Adipocyte (in vitro differentiated cells): Measurements from ENCODE around the gene PKMYT1.

Experiments
- DNase-seq: peaks from one replicate; pipeline ENCODE4 v3.0.0-alpha.2; 2015; ENCODE audit warnings: low read depth
- H3K27me3 ChIP-seq: replicated peaks from 2 replicates; pipeline ENCODE4 v1.7.0; 2013; ENCODE audit warnings: mild to moderate bottlenecking, low read length, moderate library complexity; ENCODE audit not compliant: control insufficient read depth, insufficient read depth
- H3K36me3 ChIP-seq: 2 replicates; pipeline ENCODE4 v1.7.0; 2013; ENCODE audit warnings: low read length, mild to moderate bottlenecking, moderate library complexity; ENCODE audit not compliant: control insufficient read depth, insufficient read depth, severe bottlenecking
- H3K4me1 ChIP-seq: 2 replicates; pipeline ENCODE4 v1.7.0; 2013; ENCODE audit warnings: mild to moderate bottlenecking, low read length, moderate library complexity; ENCODE audit not compliant: control insufficient read depth, insufficient read depth
- H3K4me3 ChIP-seq: 2 replicates; pipeline ENCODE4 v1.7.0; 2013; ENCODE audit warnings: mild to moderate bottlenecking, low read length, moderate library complexity
- H3K9ac ChIP-seq: 2 replicates; pipeline ENCODE4 v1.7.0; 2013; ENCODE audit warnings: mild to moderate bottlenecking, low read length, moderate library complexity
- H3K9me3 ChIP-seq: 2 replicates; pipeline ENCODE4 v1.7.0; 2013; ENCODE audit warnings: mild to moderate bottlenecking, low read length, moderate library complexity; ENCODE audit not compliant: control insufficient read depth

Gene PKMYT1

GRCh38 chr16:2987833-2988232 lies 7.6 kb upstream of the PKMYT1 start:
- H3K9me3 ChIP-seq: no peaks in the 10 kb centered on the region
- no peaks in the 10 kb centered on the region for H3K4me1 ChIP-seq
- no peak overlapping the region for H3K4me3 ChIP-seq
- peaks cover 17% of the 10 kb centered on the region for H3K27me3 ChIP-seq
- no peak overlapping the region for H3K9ac ChIP-seq
- DNase-seq: no peak
- no peaks in the 10 kb centered on the region for H3K36me3 ChIP-seq

- H3K9ac ChIP-seq: no peak overlapping the region
- no peaks in the 10 kb centered on the region for H3K9me3 ChIP-seq
- H3K4me3 ChIP-seq: no peak overlapping the region
- peaks cover 17% of the 10 kb centered on the region for H3K27me3 ChIP-seq
- H3K4me1 ChIP-seq: no peaks in the 10 kb centered on the region
- H3K36me3 ChIP-seq: no peaks in the 10 kb centered on the region
- no peak for DNase-seq
Measured at GRCh38 chr16:2987286-2987685, 7.0 kb upstream of the PKMYT1 start.

- no peak for DNase-seq
- Histone ChIP-seq H3K4me3 (no peak overlapping the region), H3K27me3 (peaks cover 17% of the 10 kb centered on the region), H3K4me1 (no peaks in the 10 kb centered on the region), H3K9me3 (no peaks in the 10 kb centered on the region), H3K9ac (no peak overlapping the region), H3K36me3 (no peaks in the 10 kb centered on the region)
Measured at GRCh38 chr16:2986623-2987188, 6.5 kb upstream of the PKMYT1 start.

- DNase-seq: no peak
Measured at GRCh38 chr16:2985893-2986355, 5.7 kb upstream of the PKMYT1 start.

GRCh38 chr16:2985462-2985861 lies 5.2 kb upstream of the PKMYT1 start:
- H3K9ac ChIP-seq: no peak overlapping the region
- DNase-seq: no peak
- H3K4me3 ChIP-seq: no peak overlapping the region
- no peaks in the 10 kb centered on the region for H3K36me3 ChIP-seq
- peaks cover 6% of the 10 kb centered on the region for H3K4me1 ChIP-seq
- H3K27me3 ChIP-seq: peaks cover 16% of the 10 kb centered on the region
- no peaks in the 10 kb centered on the region for H3K9me3 ChIP-seq

More at GRCh38 chr16:2985893-2986355, 5.7 kb upstream of the PKMYT1 start:
- Histone ChIP-seq H3K36me3 (no peaks in the 10 kb centered on the region), H3K9me3 (no peaks in the 10 kb centered on the region), H3K9ac (no peak overlapping the region), H3K4me1 (peaks cover 3% of the 10 kb centered on the region), H3K27me3 (peaks cover 17% of the 10 kb centered on the region), H3K4me3 (no peak overlapping the region)

GRCh38 chr16:2983706-2984136 lies 3.5 kb upstream of the PKMYT1 start:
- Histone ChIP-seq H3K4me1 (peaks cover 6% of the 10 kb centered on the region), H3K36me3 (no peaks in the 10 kb centered on the region), H3K9ac (peak overlapping the region; percentile 56), H3K4me3 (peak overlapping the region; percentile 62), H3K27me3 (peaks cover 7% of the 10 kb centered on the region), H3K9me3 (no peaks in the 10 kb centered on the region)
- peak; percentile 91 for DNase-seq

GRCh38 chr16:2982402-2982801 lies 2.2 kb upstream of the PKMYT1 start:
- no peak overlapping the region for H3K4me3 ChIP-seq
- no peaks in the 10 kb centered on the region for H3K9me3 ChIP-seq
- H3K36me3 ChIP-seq: no peaks in the 10 kb centered on the region
- peaks cover 6% of the 10 kb centered on the region for H3K4me1 ChIP-seq
- H3K27me3 ChIP-seq: peaks cover 2% of the 10 kb centered on the region
- no peak overlapping the region for H3K9ac ChIP-seq
- DNase-seq: no peak

- peaks cover 6% of the 10 kb centered on the region for H3K4me1 ChIP-seq
- H3K36me3 ChIP-seq: no peaks in the 10 kb centered on the region
- no peak overlapping the region for H3K9ac ChIP-seq
- no peaks in the 10 kb centered on the region for H3K9me3 ChIP-seq
- no peak for DNase-seq
- H3K4me3 ChIP-seq: no peak overlapping the region
- no peaks in the 10 kb centered on the region for H3K27me3 ChIP-seq
Measured at GRCh38 chr16:2981899-2982250, 1.6 kb upstream of the PKMYT1 start.

GRCh38 chr16:2981177-2981898 lies 1.1 kb upstream of the PKMYT1 start:
- no peak for DNase-seq
- H3K4me3 ChIP-seq: peak overlapping the region; percentile 90
- H3K36me3 ChIP-seq: no peaks in the 10 kb centered on the region

GRCh38 chr16:2979669-2980226 lies 498 bp downstream of the PKMYT1 start:
- Histone ChIP-seq H3K9ac (peak overlapping the region; percentile 97), H3K9me3 (no peaks in the 10 kb centered on the region), H3K36me3 (no peaks in the 10 kb centered on the region), H3K4me1 (peaks cover 6% of the 10 kb centered on the region), H3K27me3 (no peaks in the 10 kb centered on the region), H3K4me3 (peak overlapping the region; percentile 90)
- DNase-seq: peak; percentile 11

More at GRCh38 chr16:2981177-2981898, 1.1 kb upstream of the PKMYT1 start:
- Histone ChIP-seq H3K4me1 (peaks cover 6% of the 10 kb centered on the region), H3K9me3 (no peaks in the 10 kb centered on the region), H3K27me3 (no peaks in the 10 kb centered on the region), H3K9ac (peak overlapping the region; percentile 97)

- DNase-seq: no peak
- Histone ChIP-seq H3K4me1 (peaks cover 6% of the 10 kb centered on the region), H3K36me3 (no peaks in the 10 kb centered on the region), H3K9ac (no peak overlapping the region), H3K9me3 (no peaks in the 10 kb centered on the region), H3K27me3 (no peaks in the 10 kb centered on the region), H3K4me3 (no peak overlapping the region)
Measured at GRCh38 chr16:2977440-2977839, 2.8 kb downstream of the PKMYT1 start.
